Endothelial cell of umbilical vein (primary cell): Measurements from ENCODE around the gene HMGCS2. TPM values are rescaled to one million over a fixed set of nuclear protein-coding genes. Genes with fewer than 3 reads are reported as not detected.

ENCODE experiments used
- BruUV-seq: library from RNA; stranded (reverse); fragments of 400-500 nt; replicated peaks from 2 replicates; lab custom pipeline; 2021; lab: Mats Ljungman, UMichigan
- CTCF ChIA-PET: fragments of 300-600, 350-600 bp; sonication (Branson Sonifier 250); formaldehyde crosslinking; loops from one replicate; lab custom pipeline; 2021; ENCODE audit warnings: antibody characterized with exemption, inconsistent platforms; lab: Charles Lee
- POLR2A ChIA-PET: fragments of 300-600, 350-600 bp; sonication (Branson Sonifier 250); formaldehyde crosslinking; loops from one replicate; lab custom pipeline; 2021; ENCODE audit warnings: antibody characterized with exemption, inconsistent platforms; lab: Charles Lee
- DNase-seq: peaks from one replicate; pipeline ENCODE4 v3.0.0-alpha.2; 2011; ENCODE audit warnings: low read depth, low spot score
- FAIRE-seq: peaks from 2 replicates; lab custom pipeline; 2011; peaks lifted over from hg19 to GRCh38; lab: Jason Lieb, UNC
- H2AFZ ChIP-seq: 2 replicates; pipeline ENCODE4 v1.6.0; 2012; ENCODE audit warnings: low read depth, low read length, control low read depth, inconsistent platforms
- H3K27ac ChIP-seq: 2 replicates; pipeline ENCODE4 v1.5.1; 2011; ENCODE audit warnings: low read depth, mild to moderate bottlenecking, control low read depth, low read length, moderate library complexity; ENCODE audit not compliant: insufficient read depth
- H3K27me3 ChIP-seq, 2 experiments: 2 replicates each; pipeline versions ENCODE4 v1.6.0 to v1.6.1; 2011; ENCODE audit warnings: low read length in 2 of 2, mixed read lengths in 1 of 2; ENCODE audit not compliant: control insufficient read depth in 2 of 2, insufficient read depth in 2 of 2
- H3K36me3 ChIP-seq, 2 experiments: 2 replicates in 1 of 2; 3 replicates in 1 of 2; pipeline ENCODE4 v1.5.1; 2011; ENCODE audit warnings: low read length in 2 of 2, mild to moderate bottlenecking in 1 of 2, moderate library complexity in 1 of 2; ENCODE audit not compliant: control insufficient read depth in 2 of 2, insufficient read depth in 2 of 2; ENCODE audit errors: extremely low read depth in 1 of 2
- H3K4me1 ChIP-seq: 3 replicates; pipeline ENCODE4 v1.5.1; 2011; ENCODE audit warnings: mild to moderate bottlenecking, low read length; ENCODE audit not compliant: control insufficient read depth, insufficient read depth; ENCODE audit errors: extremely low read depth
- H3K4me2 ChIP-seq: 2 replicates; pipeline ENCODE4 v1.6.1; 2011; ENCODE audit warnings: low read length, control low read depth, mixed read lengths; ENCODE audit not compliant: insufficient read depth
- H3K4me3 ChIP-seq, 3 experiments: fragments of 200-600 bp in 1 of 3; sonication (generic), shearing (Covaris generic) in 1 of 3; replicated peaks in 1 of 3; 2 replicates each; pipeline ENCODE4 v1.5.1; 2011 to 2016; ENCODE audit warnings: control low read depth in 3 of 3, low read length in 3 of 3, mild to moderate bottlenecking in 2 of 3, inconsistent platforms in 1 of 3, low read depth in 1 of 3, moderate library complexity in 1 of 3; ENCODE audit not compliant: insufficient read depth in 1 of 3
- H3K79me2 ChIP-seq: 2 replicates; pipeline ENCODE4 v1.6.0; 2012; ENCODE audit warnings: low read length, inconsistent platforms; ENCODE audit not compliant: control insufficient read depth, insufficient read depth
- H3K9ac ChIP-seq: replicated peaks from 2 replicates; pipeline ENCODE3; 2011; ENCODE audit warnings: low read length, control low read depth; ENCODE audit not compliant: insufficient read depth; ENCODE audit errors: extremely low read depth
- H3K9me1 ChIP-seq: replicated peaks from 3 replicates; pipeline ENCODE4 v1.6.0; 2011; ENCODE audit warnings: mild to moderate bottlenecking, low read length; ENCODE audit not compliant: control insufficient read depth, insufficient read depth; ENCODE audit errors: extremely low read depth
- H3K9me3 ChIP-seq: replicated peaks from 2 replicates; pipeline ENCODE4 v1.5.1; 2012; ENCODE audit warnings: low read length, inconsistent platforms; ENCODE audit not compliant: control insufficient read depth, insufficient read depth
- H4K20me1 ChIP-seq: replicated peaks from 2 replicates; pipeline ENCODE3; 2011; ENCODE audit warnings: mild to moderate bottlenecking, low read length; ENCODE audit not compliant: control insufficient read depth, insufficient read depth; ENCODE audit errors: extremely low read depth
- EZH2 ChIP-seq: IDR thresholded peaks from 2 replicates; pipeline ENCODE4 v1.6.1; 2012; ENCODE audit warnings: borderline replicate concordance, low read depth, mild to moderate bottlenecking, moderate library complexity, low read length, inconsistent platforms; ENCODE audit not compliant: severe bottlenecking
- FOS ChIP-seq: IDR thresholded peaks from 2 replicates; pipeline ENCODE4 v1.6.1; 2011; ENCODE audit warnings: mild to moderate bottlenecking, low read length, moderate library complexity, borderline replicate concordance; ENCODE audit not compliant: insufficient read depth
- GATA2 ChIP-seq: IDR thresholded peaks from 2 replicates; pipeline ENCODE4 v1.7.0; 2011; ENCODE audit warnings: low read depth, mild to moderate bottlenecking, moderate library complexity, mixed read lengths, low read length; ENCODE audit not compliant: insufficient read length, insufficient read depth
- JUN ChIP-seq: IDR thresholded peaks from 2 replicates; pipeline ENCODE4 v1.6.1; 2011; ENCODE audit warnings: borderline replicate concordance, low read depth; ENCODE audit not compliant: insufficient read length, insufficient read depth
- MYC ChIP-seq: IDR thresholded peaks from one replicate; pipeline ENCODE4 v1.6.1; 2011; ENCODE audit warnings: mild to moderate bottlenecking, low read depth, low read length
- POLR2A ChIP-seq: IDR thresholded peaks from 2 replicates; pipeline ENCODE4 v1.6.1; 2012; ENCODE audit warnings: low read depth, mild to moderate bottlenecking, control low read depth, low read length
- POLR2AphosphoS5 ChIP-seq: IDR thresholded peaks from 2 replicates; pipeline ENCODE4 v1.6.1; 2012; ENCODE audit warnings: low read depth, mild to moderate bottlenecking, control low read depth, low read length, moderate library complexity; ENCODE audit not compliant: insufficient read depth
- dilution Hi-C: fragments of 300-500 bp; cut with MboI; formaldehyde crosslinking; loops from one replicate; pipeline ENCODE4 v1.15.0; 2019; ENCODE audit warnings: low sequenced_read_pairs; ENCODE audit not compliant: extremely low pct_ligation_motif_present
- intact Hi-C: fragments of 100-400 bp; cut with micrococcal nuclease; formaldehyde crosslinking; loops from one replicate; pipeline ENCODE4 v1.10.0; 2022
- polyA plus RNA-seq, 4 experiments: library from polyadenylated mRNA; depleted of rRNA in 3 of 4; stranded (reverse) in 3 of 4; unstranded in 1 of 4; fragments of >200 nt; gene quantifications; 2 replicates each; pipeline versions ENCODE4 v1.2.1 to v1.2.3, GENCODE V29; 2011 to 2012; ENCODE audit warnings: missing spikeins in 1 of 4
- total RNA-seq: library from RNA; stranded (reverse); gene quantifications from 2 replicates; pipeline ENCODE4 v1.2.3, GENCODE V29; 2021
- TF ChIP-seq, protein P1 (sequence below), 2 donors: IDR thresholded peaks; 1 replicate in 1 of 2; 2 replicates in 1 of 2; pipeline ENCODE4 v1.5.1; 2011; ENCODE audit warnings: low read length in 2 of 2, mild to moderate bottlenecking in 2 of 2, moderate library complexity in 2 of 2, control low read depth in 1 of 2, inconsistent platforms in 1 of 2, low read depth in 1 of 2; ENCODE audit not compliant: insufficient read depth in 1 of 2; ENCODE audit errors: extremely low read depth in 1 of 2
- TF ChIP-seq, protein P2 (sequence below): IDR thresholded peaks from 2 replicates; pipeline ENCODE4 v1.6.1; 2011; ENCODE audit not compliant: insufficient read depth, insufficient read length

The HMGCS2 gene
- total and polyA plus RNA-seq, 2 donors (not counting 3 experiments of a cell fraction or from before 2014, with no cell fraction given): not detected

DNA sequence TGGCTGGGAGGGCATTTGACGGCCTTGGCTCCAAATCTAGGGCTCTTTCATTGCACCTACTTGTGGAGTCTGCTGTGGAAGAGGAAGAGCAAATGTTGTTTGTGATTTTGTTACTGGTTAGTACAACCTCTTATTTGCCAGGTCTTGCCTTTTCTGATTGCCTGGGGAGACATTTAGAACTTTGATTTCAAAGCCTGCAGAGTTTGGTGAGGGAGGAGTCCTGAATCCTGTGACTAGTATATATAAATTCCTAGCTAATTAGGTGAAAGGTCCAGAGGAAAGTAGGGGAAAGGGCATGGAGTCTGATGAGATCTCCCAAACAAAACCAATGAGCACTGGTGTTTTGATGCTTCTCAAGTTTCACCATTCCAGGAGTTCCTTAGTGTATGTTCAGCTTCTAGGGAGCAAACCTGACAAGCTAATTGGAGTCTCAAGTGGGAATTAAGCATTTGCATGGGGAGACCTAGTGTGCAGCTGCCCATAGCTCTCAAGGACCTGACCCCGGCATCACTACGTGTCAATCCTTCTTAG lies 5.1 kb upstream of the HMGCS2 start:
- Histone ChIP-seq H3K27me3 (peaks cover 23 to 25% of the 10 kb centered on the region in 2 experiments), H3K4me1 (no peaks in the 10 kb centered on the region), H3K4me2 (no peak overlapping the region), H3K4me3 (no peak overlapping the region), H3K9me1 (no peaks in the 10 kb centered on the region), H3K9me3 (no peaks in the 10 kb centered on the region), H2AFZ (no peak overlapping the region), H3K36me3 (no peaks in the 10 kb centered on the region), H3K79me2 (no peaks in the 10 kb centered on the region), H3K27ac (no peak overlapping the region), H3K9ac (no peak overlapping the region), H4K20me1 (no peaks in the 10 kb centered on the region)
- ChIA-PET CTCF (interaction anchor here (1.1 kb wide), 1 partner anchor 35 kb away, joined by 4 read pairs; no protein-coding TSS in a partner anchor), POLR2A (no interaction called here)
- DNase-seq: no peak
- intact Hi-C loops: no loop called here
- no peak for FAIRE-seq
- TF ChIP-seq GATA2: no peak
- dilution Hi-C loops: no loop called here
- BruUV-seq: no TSS peak

DNA sequence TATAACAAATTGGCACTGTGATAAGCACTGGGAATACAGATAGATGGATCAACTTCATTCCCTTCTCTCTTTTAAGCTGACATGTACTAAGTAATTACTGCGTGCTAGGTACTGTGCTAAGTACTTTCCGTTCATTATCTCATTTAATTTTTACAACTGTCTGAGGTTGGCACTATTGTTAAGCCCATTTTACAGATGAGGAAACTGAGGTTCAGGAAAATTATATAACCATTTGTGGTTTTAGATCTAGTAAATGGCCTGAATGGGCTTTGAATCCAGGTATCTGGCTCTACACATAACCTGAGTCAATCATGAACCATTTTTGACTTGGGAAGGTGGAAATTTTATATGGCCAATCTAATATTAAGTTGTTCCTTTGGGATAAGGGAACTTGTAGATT lies 3.6 kb upstream of the HMGCS2 start:
- no peaks in the 10 kb centered on the region for H4K20me1 ChIP-seq
- no peak overlapping the region for H3K27ac ChIP-seq
- no peaks in the 10 kb centered on the region for H3K9me3 ChIP-seq
- no peak overlapping the region for H2AFZ ChIP-seq
- intact Hi-C loops: no loop called here
- peaks cover 23 to 26% of the 10 kb centered on the region in 2 experiments for H3K27me3 ChIP-seq
- H3K79me2 ChIP-seq: no peaks in the 10 kb centered on the region
- no peak overlapping the region for H3K9ac ChIP-seq
- no peak overlapping the region for H3K4me3 ChIP-seq
- no peaks in the 10 kb centered on the region for H3K9me1 ChIP-seq
- DNase-seq (no peak), FAIRE-seq (no peak)
- dilution Hi-C loops: no loop called here
- POLR2A ChIA-PET: no interaction called here
- no peaks in the 10 kb centered on the region for H3K4me1 ChIP-seq
- CTCF ChIA-PET: interaction anchor here (1.3 to 1.5 kb wide), 2 partner anchors 29 to 37 kb away, joined by 3 to 5 read pairs; no protein-coding TSS in a partner anchor
- H3K36me3 ChIP-seq: no peaks in the 10 kb centered on the region
- no peak overlapping the region for H3K4me2 ChIP-seq
- BruUV-seq: no TSS peak
- no peak for TF ChIP-seq MYC
- TF ChIP-seq, protein P1, sequence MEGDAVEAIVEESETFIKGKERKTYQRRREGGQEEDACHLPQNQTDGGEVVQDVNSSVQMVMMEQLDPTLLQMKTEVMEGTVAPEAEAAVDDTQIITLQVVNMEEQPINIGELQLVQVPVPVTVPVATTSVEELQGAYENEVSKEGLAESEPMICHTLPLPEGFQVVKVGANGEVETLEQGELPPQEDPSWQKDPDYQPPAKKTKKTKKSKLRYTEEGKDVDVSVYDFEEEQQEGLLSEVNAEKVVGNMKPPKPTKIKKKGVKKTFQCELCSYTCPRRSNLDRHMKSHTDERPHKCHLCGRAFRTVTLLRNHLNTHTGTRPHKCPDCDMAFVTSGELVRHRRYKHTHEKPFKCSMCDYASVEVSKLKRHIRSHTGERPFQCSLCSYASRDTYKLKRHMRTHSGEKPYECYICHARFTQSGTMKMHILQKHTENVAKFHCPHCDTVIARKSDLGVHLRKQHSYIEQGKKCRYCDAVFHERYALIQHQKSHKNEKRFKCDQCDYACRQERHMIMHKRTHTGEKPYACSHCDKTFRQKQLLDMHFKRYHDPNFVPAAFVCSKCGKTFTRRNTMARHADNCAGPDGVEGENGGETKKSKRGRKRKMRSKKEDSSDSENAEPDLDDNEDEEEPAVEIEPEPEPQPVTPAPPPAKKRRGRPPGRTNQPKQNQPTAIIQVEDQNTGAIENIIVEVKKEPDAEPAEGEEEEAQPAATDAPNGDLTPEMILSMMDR (IDR thresholded peaks at IDR 0.05; ENCODE audit: extremely low read depth in 1 of 2, insufficient read depth in 1 of 2, low read depth in 1 of 2, low read length in 2 of 2): no peak
- no peak for TF ChIP-seq POLR2A
- TF ChIP-seq GATA2: no peak
- no peak for TF ChIP-seq JUN
- no peak for TF ChIP-seq EZH2
- TF ChIP-seq POLR2AphosphoS5: no peak
- TF ChIP-seq FOS: no peak
- TF ChIP-seq, protein P2, sequence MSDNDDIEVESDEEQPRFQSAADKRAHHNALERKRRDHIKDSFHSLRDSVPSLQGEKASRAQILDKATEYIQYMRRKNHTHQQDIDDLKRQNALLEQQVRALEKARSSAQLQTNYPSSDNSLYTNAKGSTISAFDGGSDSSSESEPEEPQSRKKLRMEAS: no peak
